ENCODE measurements around the gene PDXDC1. TPM values are rescaled to one million over a fixed set of nuclear protein-coding genes. Genes with fewer than 3 reads are reported as not detected.
"Not testable (repeated sequence)": the region's sequence is repeated elsewhere in the genome, so short reads cannot be mapped to it uniquely, and the experiment has no call there.

The PDXDC1 gene
- total RNA-seq, 1 experiment from 2014 or later: 29.8 TPM

DNA sequence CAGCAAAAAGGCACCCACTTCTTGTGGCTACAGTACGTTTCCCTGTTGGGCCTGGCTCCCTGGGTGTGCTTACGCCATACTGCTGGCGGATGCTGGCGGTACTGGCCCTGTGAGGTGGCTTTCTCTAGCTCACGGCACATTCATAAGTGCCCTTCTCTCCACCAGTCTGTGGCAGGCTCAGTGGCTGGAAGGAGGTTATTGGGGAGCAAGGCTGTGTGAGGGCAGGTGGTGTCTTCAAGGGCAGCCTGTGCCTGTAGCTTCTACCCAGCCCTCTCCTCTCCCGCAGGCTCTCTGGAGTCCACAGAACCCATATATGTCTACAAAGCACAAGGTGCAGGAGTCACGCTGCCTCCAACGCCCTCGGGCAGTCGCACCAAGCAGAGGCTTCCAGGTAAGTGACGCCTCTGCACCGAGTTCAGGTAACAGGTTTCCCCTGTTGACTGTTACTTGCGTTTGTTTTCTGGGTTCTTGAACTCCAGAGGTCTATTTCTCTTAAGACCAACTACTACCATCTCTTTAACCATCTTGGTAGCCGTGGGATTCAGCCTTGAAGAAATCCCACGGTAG lies 60.4 kb downstream of the PDXDC1 start:
- no peak for DNase-seq (ENCODE audit: low read depth)

DNA sequence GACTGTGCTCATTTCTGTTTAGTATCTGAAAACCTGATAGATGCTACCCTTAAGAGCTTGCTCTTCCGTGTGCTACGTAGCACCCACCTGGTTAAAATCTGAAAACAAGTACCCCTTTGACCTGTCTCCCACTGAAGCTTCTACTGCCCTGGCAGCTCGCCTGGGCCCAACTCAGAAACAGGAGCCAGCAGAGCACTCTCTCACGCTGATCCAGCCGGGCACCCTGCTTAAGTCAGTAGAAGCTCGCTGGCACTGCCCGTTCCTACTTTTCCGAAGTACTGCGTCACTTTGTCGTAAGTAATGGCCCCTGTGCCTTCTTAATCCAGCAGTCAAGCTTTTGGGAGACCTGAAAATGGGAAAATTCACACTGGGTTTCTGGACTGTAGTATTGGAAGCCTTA lies 62.2 kb downstream of the PDXDC1 start:
- no peak for DNase-seq (ENCODE audit: low read depth)

DNA sequence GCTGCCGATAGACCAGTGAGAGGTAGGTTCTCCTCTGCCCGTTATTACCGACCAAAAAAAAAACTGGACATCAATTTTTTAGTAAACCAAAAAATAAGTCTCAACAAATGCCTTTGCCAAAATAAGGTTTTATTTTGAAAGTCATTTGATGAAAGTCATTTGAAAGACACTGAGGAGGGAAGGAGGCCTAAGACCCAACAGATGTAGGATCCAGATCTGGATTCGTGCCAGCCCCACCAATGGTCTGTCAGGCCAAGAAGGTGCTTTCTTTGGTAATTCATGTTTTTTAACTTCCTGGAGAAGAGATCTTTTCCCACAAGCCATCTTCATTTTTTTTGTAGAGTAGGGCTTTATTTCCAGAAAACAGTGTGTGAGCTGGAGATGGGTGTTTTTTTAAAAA lies 62.9 kb downstream of the PDXDC1 start:
- DNase-seq (ENCODE audit: low read depth): no peak

DNA sequence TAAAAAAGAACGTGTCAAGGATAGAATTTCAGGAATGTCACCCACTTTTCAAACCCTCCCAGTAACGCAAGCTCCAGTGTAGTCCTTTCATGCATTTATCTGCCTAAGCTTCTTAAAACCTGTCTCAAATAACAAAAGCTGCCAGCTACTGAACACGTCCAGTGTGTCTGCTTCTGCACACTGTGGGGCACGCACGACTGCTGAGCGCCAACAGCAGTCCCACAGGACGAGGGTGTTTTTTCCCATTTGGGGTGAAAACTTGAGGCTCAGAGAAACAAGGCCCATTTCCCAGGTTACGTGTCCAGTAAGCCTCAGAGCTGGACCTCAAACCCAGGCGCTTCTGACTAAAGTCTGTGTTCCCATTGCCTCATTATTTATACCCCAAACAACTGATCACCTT lies 63.9 kb downstream of the PDXDC1 start:
- DNase-seq (ENCODE audit: low read depth): no peak

DNA sequence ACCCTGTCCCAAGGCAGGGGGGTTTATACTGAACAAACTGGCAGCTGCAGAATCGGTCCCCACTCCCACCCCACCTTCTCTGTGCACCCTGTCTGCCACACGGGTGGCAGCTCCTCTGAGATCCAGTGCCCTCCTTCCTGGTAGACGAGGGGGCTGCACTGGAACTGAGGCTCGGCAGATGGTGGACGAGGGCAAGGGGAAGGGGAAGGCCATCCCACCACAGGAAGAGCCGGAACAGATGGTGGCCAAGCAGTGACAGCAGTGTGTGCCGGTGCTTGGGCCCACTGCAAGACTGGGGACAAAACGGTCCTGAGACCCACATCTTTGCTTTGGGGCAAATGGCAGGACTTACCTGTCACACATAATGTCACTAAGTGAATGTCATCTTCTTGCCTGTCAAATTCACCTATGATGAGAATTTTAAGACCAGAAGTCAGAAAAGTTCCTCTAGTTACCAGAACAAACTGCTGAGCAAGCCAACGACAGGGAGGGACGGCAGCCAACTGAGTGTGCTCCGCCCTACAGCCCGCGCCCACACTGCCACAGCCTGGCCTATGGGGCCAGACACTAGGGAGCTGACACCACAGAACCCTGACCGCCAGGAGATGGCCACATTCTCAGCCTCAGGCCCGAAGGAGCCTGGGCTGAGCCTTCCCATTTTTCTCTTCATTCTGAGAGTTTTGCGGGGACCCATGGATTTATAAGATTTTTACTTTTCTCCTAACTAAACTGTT lies 66.6 kb downstream of the PDXDC1 start:
- peak; percentile 63 for DNase-seq (ENCODE audit: low read depth)

DNA sequence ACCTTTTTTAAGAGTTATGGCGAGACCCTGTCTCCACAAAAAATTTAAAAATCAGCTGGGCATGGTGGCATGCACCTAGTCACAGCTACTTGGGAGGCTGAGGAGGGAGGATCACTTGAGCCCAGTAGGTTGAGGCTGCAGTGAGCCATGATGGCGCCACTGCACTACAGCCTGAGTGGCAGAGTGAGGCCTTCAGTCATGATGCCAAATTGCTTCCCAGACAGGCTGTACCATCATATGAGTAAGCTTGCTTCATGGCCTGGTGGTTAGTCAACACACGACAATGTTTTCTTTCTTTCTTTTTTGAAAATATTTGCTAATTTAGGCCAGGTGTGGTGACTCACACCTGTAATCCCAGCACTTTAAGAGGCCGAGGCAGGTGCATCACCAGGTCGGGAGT lies 68.5 kb downstream of the PDXDC1 start:
- no peak for DNase-seq (ENCODE audit: low read depth)

DNA sequence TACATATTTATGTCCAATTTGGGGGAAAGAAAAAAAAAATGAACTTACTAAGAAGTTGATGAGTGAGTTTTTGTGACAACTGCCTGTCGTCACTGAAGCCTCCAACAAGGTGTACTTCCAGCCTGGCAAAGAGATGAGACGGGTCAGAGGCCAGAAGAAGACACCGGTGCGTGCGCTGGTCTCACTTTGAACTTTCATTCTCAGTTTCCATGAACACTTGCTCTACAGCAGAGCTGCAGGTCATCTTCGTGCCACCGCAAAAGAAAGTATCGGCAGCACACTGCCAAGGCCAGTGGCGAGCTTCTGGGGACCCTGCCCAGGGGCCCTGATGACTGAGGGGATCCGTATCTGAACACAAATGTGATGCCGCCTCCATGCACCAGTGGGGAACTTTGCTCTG lies 69.5 kb downstream of the PDXDC1 start:
- DNase-seq (ENCODE audit: low read depth): no peak

DNA sequence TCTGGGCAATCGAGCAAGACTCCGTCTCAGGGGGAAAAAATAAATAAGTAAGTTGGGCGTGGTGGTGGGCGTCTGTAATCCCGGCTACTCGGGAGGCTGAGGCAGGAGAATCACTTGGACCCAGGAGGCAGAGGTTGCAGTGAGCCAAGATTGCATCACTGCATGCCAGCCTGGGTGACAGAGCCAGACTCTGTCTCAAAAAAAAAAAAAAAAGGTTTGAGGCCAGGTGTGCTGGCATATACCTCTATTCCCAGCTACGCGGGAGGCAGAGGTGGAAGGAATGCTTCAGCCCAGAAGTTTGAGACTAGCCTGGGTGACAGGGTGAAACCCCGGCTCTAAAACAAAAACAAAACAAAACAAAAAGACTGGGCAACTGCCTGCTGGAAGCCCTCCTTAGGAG lies 70.4 kb downstream of the PDXDC1 start:
- not testable (repeated sequence) for DNase-seq (ENCODE audit: low read depth)

DNA sequence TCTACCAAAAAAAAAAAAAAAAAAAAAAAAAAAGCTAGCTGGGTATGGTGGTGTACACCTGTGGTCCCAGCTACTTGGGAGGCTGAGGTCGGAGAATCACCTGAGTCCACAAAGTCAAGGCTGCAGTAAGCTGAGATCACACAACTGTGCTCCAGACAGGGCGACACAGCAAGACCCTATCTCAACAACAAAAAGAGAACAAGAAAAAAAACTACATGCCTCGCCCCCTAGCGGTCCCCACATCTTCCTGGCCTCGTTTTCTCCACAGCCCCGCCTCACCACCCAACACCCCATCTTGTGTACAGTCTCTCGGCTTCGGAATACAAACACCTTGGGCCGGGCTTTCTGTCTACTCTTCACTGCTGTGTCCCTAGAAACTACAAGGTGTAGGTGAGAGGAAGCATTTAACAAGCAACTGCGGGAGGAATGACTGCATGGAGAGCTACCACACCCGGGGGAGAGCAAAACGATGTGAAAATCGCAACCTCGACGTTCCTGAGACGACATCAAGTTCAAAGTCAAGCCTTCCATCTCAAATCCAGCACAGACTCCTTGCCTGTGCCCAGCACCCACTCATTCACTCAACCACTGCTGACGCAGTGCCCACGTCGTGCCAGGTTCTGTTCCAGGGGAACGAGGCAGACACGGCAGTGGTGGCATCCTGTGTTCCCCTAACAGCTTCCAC lies 72.0 kb downstream of the PDXDC1 start:
- DNase-seq (ENCODE audit: low read depth): no peak

DNA sequence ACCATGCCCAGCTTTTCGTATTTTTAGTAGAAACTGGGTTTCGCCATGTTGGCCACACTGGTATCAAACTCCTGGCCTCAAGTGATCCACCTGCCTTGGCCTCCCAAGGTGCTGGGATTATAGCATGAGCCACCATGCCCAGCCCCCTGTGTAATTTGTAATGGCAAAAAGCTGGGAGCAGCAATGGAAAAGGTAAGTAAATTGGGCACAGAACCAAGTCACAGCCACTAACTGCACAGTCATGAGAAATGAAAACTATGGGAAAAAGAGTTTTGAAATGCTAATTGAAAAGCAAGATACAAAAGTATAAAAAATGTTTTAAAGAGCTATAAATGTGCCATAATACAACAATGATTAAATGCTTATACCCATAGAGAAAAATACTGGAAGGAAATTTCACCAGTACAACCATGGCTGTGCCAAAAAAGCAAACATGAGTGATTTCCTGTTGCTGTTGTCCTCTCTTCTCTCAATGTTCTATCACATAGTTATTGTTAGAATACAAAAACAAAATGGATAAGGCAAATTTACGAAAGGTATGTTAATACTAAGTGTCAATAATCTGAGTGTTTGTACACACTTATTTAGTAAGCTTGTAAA lies 74.9 kb downstream of the PDXDC1 start:
- DNase-seq (ENCODE audit: low read depth): no peak

DNA sequence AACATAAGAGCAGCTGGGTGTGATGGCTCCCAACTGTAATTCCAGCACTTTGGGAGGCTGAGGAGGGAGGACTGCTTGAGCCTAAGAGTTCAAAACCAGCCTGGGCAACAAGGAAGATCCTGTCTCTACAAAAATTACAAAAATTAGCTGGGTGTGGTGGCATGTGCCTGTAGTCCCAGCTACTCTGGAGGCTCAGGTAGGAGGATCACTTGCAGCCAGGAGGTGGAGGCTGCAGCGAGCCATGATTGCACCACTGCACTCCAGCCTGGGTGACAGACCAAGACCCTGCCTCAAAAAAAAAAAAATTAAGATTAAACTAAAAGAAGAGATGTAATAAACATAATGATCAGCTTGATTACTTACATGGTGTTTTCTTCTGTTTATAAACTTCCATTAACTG lies 75.6 kb downstream of the PDXDC1 start:
- DNase-seq (ENCODE audit: low read depth): not testable (repeated sequence)

DNA sequence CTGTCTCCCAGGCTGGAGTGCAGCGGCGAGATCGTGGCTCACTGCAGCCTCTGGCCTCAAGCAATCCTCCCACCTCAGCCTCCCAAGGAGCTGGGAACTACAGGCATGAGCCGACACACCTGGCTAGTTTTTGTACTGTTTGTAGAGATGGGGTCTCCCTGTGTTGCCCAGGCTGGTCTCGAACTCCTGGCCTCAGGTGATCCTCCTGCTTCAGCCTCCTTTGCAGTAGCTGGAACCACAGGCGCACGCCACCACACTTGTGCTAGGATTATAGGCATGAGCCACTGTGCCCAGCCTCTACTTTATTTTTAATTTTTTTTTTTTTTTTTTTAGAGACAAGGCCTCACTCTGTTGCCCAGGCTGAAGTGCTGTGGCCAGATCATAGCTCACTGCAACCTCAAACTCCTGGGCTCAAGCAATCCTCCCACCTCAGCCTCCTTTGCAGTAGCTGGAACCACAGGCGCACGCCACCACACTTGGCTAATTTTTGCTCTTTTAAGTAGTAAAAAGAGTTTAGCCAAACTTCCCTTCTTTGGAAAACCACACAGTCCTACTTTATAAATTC lies 76.6 kb downstream of the PDXDC1 start:
- DNase-seq (ENCODE audit: low read depth): no peak

DNA sequence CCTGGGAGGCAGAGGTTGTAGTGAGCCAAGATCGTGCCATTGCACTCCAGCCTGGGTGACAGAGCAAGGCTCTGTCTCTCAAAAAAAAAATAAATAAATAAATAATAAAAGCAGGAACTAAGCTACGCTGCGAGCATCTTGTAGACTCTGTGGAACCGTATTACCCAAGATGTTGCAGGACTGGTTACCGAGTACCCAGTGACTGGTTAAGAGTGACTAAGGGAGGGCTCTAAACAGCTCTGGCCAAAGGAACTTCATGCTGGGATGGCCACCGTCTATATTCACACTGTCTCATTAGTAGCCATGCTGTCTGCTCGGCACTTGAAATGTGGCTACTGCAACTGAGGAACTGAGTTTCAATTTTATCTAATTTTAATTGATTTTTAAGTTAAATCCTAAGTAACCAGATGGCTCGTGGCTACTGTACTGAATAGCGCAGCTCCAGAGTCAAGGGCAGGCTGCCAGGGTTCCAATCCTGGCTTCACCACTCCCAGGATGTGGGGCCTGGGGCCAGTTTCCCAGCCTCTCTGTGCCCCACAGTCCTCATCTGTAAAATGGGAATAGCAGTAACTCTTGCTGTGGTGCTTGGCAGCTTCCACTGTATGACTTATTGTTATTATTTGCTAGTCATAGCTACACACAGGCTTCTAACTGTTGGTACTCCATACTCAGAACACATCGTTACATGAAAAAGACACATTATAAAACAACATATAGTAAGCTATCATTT lies 78.1 kb downstream of the PDXDC1 start:
- DNase-seq (ENCODE audit: low read depth): no peak

DNA sequence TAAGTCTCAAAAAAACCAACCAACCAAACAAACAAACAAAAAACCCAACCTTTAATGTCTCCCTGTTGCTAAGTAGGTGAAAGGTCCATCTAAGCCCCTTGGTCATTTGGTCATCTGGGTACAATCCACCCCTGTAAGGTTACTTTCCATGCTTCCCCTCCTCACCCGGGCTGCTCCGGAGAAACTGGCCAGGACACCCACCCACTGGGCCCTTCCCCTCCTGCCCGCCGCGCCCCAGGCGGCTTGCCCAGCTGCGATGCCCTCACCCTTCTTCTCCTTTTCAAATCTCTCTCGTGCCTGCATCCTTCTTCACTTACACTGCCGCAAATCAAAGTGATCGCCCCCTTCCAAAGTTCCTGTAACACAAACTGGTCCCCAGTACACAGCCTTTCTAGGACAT lies 79.1 kb downstream of the PDXDC1 start:
- no peak for DNase-seq (ENCODE audit: low read depth)

DNA sequence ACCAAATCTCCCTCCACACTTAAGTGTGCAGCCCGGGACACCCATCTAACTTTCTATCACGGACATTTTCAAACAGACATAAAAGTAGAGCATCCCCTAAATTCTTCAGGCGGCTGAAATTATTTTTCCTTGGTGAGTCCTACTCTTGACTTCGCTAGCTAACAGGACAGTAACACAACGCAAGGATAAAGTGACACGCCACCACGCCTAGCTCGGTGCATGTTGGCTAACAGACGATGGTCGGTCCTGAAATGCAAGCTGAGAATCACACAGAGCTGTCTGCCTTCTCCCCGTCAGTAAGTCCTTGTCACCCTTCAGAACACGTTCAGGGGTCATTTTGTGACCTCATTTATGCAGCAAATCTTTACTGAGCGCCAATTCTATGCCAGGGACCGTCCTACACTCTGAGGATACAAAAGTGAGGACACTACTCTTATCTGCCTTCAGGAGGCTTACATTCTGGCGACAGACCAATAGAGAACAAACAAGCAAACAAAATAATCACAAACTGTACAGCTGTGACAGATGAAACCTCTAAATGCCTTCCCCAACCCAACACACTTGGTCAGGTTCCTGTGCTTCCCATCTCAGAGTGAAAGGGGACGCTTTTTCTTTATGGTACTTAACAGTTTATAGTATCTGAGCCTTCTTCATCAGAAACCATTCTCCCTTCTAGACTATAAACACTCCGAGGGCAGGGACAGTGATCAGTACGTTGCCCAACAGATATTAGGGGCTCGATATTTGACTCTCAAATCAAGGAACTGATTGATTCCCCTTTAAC lies 79.7 kb downstream of the PDXDC1 start:
- no peak for DNase-seq (ENCODE audit: low read depth)

DNA sequence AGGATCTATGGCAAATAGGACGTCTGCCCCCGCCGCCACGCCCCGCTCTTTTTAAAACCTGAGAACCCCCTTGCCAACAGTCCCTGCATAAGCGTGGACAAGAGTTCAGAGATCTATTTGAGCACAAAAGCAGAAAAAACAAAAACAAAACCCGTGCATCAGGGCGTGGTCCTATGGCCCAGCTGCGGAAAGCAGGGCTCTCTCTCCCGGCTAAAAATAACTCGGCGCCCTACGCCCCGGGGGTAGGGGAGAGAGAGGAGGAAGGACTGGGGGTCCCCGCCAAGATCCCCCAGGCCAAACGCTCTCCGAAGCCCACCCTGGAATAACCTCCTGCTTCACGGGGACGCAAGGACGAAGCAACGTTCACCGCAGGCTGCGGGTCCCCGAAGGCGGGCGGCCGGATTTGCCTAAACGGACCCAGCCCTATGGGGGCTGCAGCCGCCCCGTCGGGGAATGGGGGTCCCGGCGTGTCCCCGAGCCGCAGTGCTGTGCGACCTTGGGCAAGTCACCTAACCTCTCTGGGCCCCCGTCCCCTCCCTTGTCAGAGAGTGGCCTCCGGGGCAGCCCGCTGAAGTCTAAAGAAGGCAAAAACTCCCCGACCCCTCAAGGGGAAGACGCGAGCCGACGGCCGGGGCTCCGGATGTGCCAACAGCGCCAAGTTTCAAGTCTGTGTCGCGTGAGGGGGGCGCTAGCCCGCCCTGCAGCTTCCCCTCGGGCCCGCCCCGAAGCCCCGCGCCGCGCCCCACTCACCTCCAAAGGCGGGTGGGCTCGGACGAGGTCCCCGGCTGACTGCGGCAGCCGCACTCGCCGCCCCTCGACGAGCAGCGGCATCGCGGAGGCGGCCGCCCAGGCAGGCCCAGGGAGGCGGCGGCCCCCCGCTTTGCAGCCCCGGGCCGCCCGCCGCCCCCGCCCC lies 80.6 kb downstream of the PDXDC1 start:
- peak; percentile 29 for DNase-seq (ENCODE audit: low read depth)

DNA sequence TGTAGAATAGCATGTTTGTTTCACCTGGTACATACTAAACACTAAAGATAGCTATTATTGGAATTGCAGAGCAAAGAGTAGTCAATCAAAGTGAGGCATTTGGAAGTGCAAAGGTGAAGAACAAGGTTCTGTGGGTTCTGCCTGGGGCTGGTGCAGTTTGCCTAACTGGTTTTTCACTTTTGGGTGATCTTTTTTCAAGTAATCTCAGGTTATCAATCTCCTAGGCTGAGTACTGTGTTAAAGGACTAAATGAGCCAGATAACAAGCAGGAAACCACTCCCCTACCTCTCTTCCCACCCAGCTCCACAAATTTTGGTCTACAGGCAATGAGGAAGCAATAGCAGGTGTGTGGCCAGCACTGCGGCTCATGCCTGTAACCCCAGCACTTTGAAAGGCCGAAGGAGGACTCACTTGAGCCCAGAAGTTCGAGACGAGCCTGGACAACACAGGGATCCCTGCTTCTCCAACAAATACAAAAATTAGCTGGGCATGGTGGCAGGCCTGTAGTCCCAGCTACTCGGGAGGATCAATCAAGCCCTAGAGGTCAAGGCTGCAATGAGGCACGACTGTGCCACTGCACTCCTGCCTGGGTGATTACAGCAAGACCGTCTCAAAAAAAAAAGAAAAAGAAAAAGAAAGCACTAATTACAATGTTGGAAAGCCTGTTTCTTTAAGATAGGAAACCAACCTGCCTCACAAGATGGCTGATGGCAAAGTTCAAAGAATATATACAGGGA lies 83.0 kb downstream of the PDXDC1 start:
- no peak for DNase-seq (ENCODE audit: low read depth)

DNA sequence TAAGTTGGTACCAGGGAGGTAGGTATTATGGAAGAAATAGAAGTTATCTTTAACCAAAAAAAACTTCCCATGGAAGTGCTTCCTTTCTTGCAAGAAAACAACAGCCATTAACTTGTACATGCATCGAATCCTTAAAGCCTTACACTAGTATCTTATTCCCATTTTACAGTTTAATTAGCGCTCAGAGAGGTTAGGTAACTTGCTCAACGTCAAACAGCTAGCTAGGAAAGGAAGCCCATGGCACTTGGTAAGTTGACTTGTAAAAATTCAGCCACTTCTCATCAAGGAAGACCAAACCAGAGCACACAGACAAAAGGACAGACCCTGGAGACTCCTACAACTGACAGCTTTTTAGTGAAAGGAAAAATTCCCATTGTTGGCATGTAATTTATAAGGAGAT lies 84.5 kb downstream of the PDXDC1 start:
- no peak for DNase-seq (ENCODE audit: low read depth)
